ENCODE results near the gene PDE6B.
A peak's percentile ranks its signal among the peaks of the same experiment; 100 is the strongest.
"Not testable (repeated sequence)": the region's sequence is repeated elsewhere in the genome, so short reads cannot be mapped to it uniquely, and the experiment has no call there.

PDE6B gene

DNA sequence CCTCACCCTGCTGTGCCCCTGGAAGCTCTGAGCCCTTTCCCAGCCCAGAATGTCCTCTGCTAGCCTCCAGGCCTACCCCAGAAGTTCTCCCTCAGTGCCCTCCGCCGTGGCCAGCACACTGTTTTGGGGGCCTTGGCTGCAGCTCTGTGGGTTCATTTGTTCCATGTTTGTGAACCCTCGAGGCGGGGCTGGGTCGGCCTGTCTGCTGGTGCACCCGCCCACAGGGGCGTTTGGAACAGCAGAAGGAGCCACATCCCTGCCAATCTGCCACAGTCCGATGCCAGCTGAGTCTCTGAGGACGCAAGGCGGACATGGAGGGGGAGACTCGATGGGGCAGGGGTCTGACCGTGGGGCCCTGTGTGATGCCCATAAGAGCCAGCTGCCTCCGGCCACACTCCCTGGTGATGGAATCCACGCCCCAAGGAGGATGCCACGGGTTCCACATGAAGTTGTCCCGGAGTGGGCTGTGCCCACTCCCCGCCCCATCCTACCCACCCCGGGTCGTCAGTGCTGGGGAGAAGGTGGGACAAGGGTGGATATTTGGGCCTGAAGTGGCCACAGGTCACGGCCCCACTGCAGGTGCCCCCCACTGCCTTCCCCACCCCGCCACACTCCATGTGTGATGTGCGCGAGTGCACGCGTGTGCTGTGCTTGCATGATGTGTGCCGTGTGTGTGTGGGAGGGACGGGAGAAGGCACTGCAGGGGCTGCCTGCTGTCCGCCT is 41.6 kb downstream of the PDE6B start:
- TF ChIP-seq, protein P1, sequence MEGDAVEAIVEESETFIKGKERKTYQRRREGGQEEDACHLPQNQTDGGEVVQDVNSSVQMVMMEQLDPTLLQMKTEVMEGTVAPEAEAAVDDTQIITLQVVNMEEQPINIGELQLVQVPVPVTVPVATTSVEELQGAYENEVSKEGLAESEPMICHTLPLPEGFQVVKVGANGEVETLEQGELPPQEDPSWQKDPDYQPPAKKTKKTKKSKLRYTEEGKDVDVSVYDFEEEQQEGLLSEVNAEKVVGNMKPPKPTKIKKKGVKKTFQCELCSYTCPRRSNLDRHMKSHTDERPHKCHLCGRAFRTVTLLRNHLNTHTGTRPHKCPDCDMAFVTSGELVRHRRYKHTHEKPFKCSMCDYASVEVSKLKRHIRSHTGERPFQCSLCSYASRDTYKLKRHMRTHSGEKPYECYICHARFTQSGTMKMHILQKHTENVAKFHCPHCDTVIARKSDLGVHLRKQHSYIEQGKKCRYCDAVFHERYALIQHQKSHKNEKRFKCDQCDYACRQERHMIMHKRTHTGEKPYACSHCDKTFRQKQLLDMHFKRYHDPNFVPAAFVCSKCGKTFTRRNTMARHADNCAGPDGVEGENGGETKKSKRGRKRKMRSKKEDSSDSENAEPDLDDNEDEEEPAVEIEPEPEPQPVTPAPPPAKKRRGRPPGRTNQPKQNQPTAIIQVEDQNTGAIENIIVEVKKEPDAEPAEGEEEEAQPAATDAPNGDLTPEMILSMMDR (IDR thresholded peaks at IDR 0.05; ENCODE audit: insufficient read depth, low read length, missing control alignments): no peak
- CTCF ChIA-PET: no interaction called here
- DNase-seq (ENCODE audit: low read depth, low spot score): no peak
- POLR2A ChIA-PET: no interaction called here
- H3K4me3 ChIP-seq (ENCODE audit: low read depth, low read length): no peak overlapping the region

DNA sequence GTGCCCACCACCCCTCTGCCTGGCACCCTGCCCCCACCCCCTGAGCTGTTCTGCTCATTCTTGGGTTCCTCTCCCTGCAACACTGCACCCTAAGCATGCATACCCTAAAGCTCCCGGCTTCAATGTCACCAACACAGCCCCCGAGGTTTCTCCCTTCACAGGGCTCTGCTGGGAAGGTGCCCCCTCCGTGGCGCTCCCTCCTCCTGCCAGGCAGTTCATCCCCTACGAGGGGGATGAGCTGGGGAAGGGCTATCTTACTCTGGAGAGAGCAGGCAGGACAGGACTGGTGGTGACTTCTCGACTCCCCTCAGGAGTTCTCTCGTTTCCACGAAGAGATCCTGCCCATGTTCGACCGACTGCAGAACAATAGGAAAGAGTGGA is 42.2 kb downstream of the PDE6B start:
- no peak overlapping the region for H3K4me3 ChIP-seq (ENCODE audit: low read depth, low read length)
- POLR2A ChIA-PET: no interaction called here
- no peak for DNase-seq (ENCODE audit: low read depth, low spot score)
- CTCF ChIA-PET: no interaction called here
- TF ChIP-seq, protein P1 (IDR thresholded peaks at IDR 0.05; ENCODE audit: insufficient read depth, low read length, missing control alignments): no peak

DNA sequence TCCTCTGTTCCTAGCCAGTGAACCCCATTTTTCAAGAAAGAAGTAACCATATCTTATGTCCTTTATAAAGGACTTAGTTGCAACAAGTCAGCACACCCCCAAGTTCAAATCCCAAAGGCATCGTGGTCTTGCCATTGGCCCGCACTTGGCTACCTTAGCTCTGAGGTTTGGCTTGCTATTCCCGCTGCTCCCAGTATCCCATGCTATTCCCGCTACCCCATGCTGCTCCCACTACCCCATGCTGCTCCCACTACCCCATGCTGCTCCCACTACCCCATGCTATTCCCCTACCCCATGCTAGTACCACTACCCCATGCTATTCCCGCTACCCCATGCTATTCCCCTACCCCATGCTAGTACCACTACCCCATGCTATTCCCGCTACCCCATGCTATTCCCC is 42.8 kb downstream of the PDE6B start:
- CTCF ChIA-PET: not testable (repeated sequence)

DNA sequence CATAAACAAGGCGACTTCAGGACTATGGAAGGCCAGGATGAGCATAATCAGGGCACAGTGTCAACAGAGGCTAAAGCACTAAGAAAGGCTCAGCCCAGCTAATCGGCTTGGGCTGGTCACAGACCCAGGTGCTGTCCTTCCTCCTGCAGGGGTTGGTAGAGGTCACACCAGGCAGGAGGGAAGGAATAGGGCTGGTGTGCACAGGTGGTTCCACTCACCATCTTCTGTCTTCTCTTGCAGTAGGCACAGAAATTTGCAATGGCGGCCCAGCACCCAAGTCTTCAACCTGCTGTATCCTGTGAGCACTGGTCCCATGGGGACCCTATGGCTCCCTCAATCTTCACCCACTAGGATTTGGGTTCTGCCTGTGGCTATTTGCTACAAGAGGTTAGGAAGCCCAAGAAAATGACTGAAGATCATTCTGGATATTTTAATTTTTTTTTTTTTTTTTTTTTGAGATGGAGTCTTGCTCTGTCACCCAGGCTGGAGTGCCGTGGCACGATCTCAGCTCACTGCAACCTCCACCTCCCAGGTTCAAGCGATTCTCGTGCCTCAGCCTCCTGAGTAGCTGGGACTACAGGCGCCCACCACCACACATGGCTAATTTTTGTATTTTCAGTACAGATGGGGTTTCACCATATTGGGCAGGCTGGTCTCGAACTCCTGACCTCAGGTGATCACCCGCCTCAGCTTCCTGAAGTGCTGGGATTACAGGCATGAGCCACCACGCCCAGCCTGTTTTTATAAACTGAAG is 44.6 kb downstream of the PDE6B start:
- DNase-seq (ENCODE audit: low read depth, low spot score); H3K4me3 ChIP-seq (ENCODE audit: low read depth, low read length); CTCF ChIA-PET; POLR2A ChIA-PET: not testable (repeated sequence)

More for the DNA sequence above, 42.8 kb downstream of the PDE6B start:
- H3K4me3 ChIP-seq (ENCODE audit: low read depth, low read length); POLR2A ChIA-PET; DNase-seq (ENCODE audit: low read depth, low spot score): not testable (repeated sequence)

DNA sequence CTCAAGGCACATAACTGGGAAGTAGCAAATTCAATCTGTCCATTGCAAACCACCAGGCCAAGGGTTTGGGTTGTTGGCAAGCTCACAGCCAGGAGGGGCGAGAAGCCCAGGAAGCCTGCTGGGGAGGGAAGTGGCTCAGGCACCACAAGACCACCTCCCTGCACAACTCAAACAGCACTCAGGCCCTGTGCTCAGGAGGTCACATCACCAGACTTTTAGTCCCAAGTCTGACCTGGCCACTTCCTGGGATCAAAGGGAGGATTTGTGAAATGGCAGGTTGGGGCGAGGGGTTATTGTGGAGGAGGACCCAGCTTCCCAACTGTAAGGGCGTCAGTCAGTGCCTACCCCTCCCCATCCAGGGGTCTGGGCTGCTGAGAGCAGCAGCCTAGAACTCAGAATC is 46.4 kb downstream of the PDE6B start:
- DNase-seq (ENCODE audit: low read depth, low spot score): no peak
- H3K4me3 ChIP-seq (ENCODE audit: low read depth, low read length): no peak overlapping the region
- CTCF ChIA-PET: interaction anchor here (1.6 kb wide), 1 partner anchor 13 kb away, joined by 4 read pairs; no protein-coding TSS in a partner anchor
- POLR2A ChIA-PET: no interaction called here
- TF ChIP-seq, protein P1 (IDR thresholded peaks at IDR 0.05; ENCODE audit: insufficient read depth, low read length, missing control alignments): no peak

DNA sequence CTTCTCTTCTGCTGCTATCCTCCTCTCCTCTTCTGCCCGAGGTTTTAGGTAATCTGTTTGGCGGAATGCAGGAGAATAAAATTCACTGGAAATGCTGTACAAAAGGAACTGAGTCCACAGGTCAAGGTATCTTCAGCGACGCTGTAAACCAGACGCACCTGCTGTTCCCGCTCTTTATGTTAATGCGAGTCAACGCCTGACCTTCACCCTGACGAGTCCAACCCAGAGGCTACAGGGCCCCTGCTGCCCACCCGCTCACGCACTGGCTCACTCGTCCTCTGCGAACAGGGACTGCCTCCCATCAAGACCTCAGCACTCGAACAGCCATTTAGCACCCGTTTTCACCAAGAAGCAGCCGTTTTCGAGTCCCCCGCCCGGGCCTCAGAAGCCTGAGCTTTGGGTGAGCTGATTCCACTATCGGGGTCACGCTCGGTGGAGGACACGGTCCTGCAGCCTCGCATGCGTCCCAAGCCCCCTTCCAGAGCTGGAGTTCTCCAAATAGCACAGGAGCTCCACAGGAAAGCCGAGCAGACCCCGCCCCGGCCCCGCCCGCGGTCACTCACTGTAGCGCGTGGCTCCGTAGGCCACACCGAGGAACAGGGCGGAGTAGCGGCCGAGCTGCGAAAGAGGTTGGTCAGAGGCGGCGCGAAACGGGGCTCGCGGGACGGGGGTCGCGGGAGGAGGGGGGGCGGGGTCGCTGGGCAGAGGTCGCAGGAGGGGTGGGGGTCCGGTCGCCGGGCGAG is 48.1 kb downstream of the PDE6B start:
- ChIA-PET CTCF (interaction anchor here (0.6 to 3.2 kb wide), 5 partner anchors 9 to 135 kb away, joined by 3 to 25 read pairs (median 6); no protein-coding TSS in a partner anchor), POLR2A (interaction anchor here (1.0 kb wide), 1 partner anchor 200 kb away, joined by 3 read pairs; no protein-coding TSS in a partner anchor)
- peak overlapping the region; percentile 73 for H3K4me3 ChIP-seq (ENCODE audit: low read depth, low read length)
- TF ChIP-seq, protein P1 (IDR thresholded peaks at IDR 0.05; ENCODE audit: insufficient read depth, low read length, missing control alignments): no peak
- DNase-seq (ENCODE audit: low read depth, low spot score): no peak
